ENCODE data around the gene CNGA3.

CNGA3 gene

DNA sequence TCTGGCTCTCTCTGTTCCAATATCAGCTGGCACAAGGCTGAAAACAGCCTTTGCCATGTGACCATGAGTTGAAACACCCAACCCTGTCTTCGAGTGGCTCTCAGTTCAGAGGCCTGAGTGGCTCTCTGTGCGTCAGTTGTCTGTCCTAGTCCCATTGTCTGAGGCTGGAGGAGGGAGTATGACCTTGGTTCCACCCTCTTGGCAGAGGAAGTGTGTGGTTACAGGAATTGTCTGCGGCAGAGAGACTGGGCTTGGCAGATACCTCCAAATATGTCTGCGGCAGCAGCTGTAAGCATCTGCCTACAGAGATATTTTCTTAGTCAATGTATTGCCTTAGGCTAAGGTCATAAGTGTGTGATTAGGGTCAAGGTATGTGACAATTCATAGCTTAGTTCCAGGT lies 32.6 kb downstream of the CNGA3 start:
- DNase-seq = no peak

DNA sequence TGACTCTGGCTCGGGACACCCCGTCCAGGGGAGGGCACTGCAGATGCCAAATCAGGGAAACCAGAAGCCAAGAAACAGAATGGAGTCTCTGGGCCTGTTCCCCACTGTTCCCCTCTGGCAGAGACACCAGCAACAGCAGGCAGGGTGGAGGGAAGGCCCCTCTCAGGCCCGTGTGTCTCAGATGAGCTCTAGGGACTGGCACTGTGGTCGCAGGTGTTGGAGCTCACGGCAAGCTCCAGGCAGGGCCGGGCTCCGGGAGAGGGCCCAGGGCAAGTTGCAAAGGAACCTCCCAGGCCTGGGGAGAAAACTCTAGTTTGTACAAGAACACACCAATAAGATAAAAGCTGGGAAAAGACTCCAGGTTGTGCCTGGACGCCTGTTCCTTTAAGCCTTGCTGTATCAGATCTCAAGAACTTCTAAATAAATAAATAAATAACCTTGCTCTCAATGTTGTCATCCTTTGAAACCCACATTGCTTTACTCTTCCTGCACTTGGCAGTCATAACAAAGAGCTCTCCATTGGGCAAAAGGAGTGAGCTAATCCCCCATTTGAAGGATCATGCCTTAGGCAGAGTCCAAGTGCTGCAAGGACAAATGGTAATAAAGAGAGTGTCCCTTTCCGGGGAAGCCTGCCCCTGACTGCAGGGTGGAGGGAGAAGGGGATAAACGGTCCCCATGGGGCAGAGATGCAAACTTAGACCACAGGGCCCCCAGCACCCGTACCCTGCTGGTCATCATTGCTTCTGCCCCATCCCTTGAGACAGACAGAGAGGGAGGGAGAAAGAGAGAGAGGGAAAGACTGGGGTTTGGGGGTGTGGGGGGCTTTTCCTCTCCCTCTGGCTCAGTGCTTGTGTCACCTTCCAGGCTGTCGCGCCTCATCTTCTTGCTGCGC lies 33.3 kb downstream of the CNGA3 start:
- no peak for DNase-seq

DNA sequence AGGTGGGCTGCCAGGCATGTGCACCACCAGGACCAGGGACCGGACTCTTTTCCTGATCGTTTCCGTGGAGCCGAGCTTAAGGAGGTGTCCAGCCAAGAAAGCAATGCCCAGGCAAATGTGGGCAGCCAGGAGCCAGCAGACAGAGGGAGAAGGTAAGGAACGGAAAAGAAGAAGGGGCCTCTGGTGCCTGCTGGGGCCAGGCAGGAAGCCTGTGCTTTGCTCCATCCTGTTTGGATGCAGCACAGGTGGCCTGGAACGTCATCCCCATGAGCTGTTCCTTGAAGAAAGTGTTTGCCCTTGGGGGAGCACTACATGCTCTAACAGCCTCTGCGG lies 33.9 kb downstream of the CNGA3 start:
- DNase-seq = no peak

DNA sequence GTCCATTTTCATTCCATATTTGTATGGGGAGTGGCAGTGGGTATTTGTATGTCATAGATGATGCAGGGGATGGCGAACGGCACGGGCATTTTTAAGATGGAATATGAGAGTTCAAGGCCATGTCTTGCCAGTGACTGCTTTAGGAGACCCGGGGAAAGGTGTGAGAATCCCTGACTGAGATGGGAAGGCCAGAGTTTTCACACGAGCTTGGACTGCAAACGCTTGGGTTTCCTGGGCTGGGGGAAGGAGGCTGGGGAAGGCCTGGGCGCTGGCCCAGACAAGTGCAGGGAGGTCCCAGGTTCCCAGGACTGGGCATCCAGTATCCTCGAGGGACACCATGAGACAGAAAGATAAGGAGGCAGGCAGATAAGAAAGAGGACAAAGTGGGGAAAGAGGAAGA lies 35.2 kb downstream of the CNGA3 start:
- DNase-seq = no peak

DNA sequence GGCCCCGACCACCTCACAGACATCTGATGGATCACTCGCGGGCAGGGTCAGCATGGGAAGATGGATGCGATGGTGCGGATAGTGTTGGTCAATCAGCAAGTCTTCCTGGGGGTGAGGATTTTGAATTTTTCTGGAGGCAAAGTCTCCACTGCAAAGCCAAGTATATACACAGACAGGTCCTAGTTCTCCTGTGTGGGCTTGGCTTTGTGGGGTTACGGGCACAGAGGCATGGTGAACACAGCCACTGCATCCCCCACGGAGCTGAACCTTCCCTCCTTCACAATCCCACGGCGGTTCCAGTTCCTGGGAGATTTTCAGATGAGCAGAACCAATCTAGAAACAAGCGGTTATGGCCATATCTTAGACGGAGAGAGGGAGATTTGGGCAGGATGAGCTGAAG lies 35.8 kb downstream of the CNGA3 start:
- no peak for DNase-seq

DNA sequence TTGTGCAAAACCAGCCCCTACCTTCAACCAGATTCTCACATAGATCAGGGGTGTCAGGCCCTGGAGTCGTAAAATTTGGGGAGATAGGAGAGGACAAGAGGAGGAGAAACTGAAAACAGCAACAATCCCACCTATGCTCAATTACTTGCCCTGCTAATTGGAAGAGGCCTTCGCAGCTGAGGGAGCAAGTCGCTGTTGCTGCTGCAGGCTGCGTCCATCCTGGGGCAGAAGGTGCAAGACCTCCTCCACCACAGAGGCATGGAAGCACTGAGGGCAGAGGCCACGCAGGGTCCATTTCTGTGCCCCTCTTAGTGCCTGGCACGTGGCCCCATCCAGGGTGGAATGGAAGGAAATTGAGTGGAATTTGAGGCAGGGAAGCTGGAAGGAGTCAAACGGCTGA lies 36.5 kb downstream of the CNGA3 start:
- no peak for DNase-seq

DNA sequence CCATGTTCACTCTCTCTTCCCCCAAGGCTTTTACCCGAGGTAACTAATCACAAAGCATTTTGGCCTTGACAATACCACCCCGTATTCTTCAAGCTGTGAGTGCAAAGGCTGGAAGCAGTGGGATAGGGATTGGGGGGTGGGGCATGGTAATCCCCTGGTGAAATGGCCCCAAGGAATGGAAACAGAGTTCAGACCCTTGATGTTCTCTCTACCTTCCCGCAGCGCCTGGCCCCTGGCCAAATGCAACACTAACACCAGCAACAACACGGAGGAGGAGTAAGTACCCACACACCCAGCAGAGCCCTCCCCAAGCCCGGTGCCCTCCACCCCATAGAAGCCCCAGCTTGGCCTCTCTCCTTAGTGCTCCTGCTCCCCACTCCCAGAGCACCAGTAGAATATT lies 36.9 kb downstream of the CNGA3 start:
- no peak for DNase-seq

DNA sequence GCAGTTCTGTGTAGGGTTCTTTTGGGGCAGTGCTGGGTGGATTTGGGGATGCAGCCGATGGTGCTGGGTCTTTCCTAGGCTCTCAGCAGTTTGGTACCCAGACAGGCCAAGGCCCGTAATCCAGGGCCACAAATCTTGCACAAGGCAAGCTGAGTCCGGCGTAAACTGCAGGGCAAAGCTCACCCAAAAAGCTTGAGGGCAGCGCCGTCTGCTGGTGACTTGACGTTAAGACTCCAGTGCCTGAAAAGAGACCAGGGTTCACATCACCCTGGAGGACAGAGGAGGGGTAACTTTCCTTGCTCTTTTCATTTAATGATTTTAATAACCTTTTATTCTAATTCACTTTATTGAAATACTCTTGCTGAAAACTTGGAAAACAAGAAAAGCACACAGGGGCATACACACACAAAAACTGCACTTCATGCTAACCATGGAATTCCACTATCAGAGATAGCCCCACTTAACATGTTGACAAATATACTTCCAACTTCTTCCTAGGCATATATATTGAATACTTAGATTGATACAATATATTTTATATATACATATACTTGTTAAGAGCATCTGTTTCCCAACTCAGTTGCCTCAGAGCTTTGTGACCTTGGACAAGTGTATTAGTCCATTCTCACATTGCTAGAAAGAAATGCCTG lies 38.9 kb downstream of the CNGA3 start:
- peak; percentile 72 to 73 for DNase-seq

DNA sequence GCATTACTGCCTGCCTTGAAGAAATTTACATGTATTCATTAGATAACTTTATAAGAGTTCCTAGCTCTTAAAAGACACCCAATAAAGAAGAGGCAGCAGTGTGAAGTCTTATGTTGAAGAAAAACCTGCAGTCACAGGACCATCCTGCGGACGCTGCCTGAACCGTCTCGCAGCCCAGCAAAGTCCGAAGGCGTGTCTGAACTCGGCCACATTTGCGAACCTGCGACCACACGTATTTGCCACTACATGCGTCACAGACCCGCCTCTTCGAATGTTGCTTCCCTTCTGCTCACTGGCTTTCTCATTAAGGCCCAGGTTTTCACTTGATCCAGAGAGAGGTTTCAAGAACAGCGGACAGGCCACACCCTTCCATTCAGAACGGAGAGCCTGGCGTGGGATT lies 41.2 kb downstream of the CNGA3 start:
- DNase-seq = no peak

DNA sequence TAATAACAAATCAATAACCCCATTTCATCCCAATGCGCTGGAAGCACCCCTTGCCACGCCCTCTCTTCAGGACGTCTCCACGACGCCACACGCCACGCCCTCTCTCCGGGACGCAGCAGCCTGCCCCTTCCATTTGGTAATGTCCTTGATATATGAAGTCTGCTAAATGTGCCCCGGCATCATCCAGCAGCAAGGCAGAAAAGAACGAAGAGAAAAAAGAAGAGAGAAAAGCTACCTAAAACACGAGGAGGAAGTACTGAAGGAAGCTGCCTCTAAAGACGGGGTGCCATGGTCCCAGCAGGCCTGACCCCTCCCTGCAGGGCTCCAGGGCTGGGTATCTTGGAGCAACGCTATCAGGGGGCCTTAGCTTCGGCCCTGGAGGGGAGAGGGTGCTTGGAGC lies 41.8 kb downstream of the CNGA3 start:
- no peak for DNase-seq

DNA sequence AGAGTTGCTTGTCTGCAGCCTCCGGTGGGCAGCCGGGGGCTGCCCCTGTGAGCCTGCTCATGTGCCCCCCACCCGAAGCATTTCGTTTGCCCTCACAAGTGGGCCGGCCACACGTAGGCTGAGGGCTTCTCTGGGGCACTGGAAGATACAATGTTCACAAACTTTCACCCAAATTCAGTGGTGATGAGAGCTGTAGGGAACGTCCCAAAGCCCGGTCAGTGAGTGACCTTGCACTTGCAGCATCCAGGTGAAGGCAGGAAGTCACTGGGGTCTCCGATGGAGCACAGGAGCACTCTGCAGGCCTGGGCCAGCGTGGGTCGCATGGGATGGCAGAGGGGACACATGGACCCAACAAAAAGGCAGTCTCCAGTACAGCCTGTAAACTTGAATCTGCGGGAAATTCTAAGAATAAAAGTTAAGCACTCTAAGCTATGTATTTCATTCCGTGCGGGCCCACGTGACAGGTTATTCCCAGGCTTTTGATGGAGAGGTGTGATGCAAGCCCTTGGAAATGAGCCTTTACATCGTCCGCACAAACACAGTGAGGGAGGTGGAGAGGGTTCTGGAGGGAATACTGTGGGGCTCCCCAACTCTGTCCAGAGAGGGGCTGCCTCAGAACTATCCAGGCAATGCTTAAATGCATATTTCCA lies 42.5 kb downstream of the CNGA3 start:
- no peak for DNase-seq

DNA sequence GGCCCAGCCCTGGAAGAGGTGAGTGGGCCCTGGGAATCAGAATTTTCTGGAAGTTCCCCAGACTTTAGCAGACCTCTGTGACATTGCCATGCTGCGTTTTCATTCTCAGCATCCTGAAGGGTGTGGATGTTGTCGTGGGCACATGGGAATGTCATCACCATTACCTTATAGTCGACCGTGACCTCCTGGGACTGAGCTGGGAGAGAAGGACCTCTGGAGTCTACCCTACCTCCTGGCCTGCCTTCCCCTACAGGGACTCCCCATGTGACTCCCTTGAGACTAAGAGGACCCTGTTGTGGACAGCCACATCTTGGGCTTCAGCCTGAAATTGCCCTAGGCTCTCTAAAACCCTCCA lies 43.0 kb downstream of the CNGA3 start:
- no peak for DNase-seq

DNA sequence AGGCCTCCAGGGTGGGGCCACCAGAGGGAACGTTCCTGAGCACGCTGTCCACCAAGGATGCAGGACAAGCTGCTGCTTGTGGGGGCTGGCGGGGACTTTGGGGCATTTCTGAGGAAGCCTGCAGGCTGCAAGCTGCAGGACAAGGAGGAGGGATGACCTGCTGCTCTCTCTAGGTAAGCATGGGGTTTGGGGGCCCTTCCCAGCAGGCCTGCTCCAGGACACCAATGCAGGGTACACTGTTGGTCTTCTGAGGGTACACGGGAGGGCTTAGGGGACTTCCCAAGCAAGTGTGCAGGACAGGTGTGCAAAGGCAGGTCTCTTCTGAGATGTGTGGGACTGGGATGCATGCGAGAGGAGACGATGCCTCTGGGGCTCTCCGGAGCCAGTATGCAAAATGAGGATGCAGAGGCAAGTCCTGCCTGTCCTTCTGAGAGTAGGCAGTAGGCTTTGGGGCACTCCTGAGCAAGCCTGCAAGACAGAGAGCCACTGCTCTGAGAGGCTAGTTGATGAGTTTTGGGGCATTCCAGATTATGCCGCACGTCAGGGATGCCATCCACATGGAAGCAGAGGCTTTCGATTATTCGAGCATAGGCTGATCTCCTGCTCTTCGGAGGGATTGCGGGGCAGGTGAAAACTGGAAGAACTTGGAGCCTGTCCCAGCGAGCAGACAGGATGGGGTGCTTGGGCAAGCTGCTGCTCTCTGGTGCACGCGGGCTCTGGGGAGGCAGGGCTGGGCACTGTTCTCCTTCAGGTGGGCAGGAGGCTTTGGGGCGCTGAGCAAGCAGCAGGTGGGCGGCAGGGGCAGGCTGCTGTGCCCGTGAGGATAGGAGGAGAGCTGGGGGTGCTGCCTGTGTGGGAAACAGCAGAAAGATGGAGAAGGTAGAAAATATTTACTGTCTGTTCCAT lies 44.6 kb downstream of the CNGA3 start:
- DNase-seq = no peak

DNA sequence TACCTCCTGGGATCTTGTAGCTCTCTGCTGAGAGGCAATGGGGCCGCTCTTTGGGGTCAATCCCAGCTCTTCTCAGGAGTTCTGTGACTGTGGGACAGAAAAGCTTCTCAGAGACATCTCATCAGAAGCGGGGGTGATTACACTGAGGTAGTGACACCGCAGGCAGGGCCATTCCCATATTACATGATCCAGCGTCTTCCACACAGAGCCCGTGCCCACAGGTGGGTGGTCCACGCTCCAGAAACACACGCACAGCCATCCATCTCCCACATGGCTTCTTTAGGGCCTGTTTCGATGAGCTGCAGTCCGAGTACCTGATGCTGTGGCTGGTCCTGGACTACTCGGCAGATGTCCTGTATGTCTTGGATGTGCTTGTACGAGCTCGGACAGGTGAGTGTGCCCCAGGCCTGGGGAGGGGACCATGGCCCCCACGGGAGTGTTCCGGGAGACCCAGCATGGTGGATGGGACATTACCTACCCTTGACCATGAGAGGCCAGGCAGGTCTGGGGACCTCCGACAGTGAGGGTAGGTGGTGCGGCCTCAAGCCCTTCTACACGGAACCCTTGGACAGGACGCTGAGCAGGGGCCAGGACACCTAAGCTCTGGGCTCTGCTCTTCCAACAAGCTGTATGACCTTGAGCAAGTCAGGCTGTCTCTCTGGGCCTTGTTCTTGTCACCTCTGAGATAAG lies 45.5 kb downstream of the CNGA3 start:
- no peak for DNase-seq

DNA sequence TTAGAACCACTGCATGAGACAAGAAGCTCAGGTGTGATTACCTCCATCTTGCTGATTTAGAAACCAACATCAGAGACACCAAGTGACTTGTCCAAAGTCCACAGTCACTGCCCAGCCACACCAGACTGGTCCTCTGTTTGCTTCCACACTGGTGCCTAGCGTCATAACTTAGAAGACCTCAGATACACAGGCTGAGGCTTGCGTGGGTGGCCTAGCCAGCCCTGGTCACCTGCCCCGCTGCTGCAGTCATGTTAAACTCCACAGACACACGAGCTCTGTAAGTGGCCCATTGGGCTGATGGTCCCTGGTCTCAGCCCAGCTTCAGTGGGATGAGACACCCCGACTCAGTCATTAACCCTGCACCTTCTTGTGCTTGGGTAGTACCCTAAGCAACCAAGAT lies 47.1 kb downstream of the CNGA3 start:
- no peak for DNase-seq

DNA sequence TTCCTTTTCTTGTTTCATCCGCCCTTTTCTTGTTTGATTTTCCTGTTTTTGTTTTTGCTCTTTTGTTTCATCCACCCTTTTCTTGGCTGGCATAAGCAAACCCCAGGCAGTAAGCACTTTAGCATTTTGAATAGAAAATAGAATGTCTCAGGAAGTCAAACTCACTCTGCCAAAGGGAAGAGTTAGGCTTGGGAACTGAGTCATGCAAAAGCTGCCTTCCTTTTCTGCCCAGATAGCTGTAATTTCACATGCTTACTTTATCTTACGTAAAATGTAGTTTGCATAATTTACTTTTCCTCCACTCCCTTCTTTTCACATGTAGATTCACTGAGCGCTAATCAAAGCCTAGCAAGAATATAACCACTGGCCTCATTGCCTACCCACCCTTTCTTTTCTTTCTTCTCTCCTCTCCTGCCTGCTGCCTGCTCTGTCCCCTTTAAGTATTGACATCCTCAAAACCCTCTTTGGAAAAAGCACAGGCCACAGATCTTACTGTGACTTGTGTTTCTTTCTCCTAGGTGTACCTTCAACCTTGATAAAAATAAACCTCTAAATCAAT lies 48.4 kb downstream of the CNGA3 start:
- no peak for DNase-seq

DNA sequence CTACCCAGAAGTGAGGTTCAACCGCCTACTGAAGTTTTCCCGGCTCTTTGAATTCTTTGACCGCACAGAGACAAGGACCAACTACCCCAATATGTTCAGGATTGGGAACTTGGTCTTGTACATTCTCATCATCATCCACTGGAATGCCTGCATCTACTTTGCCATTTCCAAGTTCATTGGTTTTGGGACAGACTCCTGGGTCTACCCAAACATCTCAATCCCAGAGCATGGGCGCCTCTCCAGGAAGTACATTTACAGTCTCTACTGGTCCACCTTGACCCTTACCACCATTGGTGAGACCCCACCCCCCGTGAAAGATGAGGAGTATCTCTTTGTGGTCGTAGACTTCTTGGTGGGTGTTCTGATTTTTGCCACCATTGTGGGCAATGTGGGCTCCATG lies 49.7 kb downstream of the CNGA3 start:
- DNase-seq = no peak

DNA sequence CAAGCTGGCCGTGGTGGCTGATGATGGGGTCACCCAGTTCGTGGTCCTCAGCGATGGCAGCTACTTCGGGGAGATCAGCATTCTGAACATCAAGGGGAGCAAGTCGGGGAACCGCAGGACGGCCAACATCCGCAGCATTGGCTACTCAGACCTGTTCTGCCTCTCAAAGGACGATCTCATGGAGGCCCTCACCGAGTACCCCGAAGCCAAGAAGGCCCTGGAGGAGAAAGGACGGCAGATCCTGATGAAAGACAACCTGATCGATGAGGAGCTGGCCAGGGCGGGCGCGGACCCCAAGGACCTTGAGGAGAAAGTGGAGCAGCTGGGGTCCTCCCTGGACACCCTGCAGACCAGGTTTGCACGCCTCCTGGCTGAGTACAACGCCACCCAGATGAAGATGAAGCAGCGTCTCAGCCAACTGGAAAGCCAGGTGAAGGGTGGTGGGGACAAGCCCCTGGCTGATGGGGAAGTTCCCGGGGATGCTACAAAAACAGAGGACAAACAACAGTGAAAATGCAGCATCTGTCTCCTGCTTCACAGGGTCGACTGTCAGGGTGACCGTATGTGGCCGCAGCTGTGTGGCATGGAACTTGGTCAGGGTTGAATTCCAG lies 50.6 kb downstream of the CNGA3 start:
- no peak for DNase-seq

DNA sequence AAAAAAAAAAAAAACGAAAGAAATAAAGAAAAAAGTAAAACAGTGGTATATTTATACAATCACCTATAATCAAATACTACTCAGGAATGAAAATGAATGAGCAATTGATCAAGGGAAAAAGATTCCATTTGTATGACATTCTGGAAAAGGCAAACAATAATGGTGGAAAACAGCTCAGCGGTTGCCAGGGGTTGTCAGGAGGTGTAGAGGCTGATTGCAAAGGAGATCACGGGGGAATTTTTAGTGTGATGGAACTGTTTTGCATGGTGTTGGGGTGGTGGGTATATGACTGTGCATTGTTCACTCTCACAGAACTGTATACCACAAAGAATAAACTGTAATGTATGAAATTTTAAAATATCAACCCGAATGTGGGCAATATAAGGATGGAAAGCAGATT lies 52.9 kb downstream of the CNGA3 start:
- no peak for DNase-seq

DNA sequence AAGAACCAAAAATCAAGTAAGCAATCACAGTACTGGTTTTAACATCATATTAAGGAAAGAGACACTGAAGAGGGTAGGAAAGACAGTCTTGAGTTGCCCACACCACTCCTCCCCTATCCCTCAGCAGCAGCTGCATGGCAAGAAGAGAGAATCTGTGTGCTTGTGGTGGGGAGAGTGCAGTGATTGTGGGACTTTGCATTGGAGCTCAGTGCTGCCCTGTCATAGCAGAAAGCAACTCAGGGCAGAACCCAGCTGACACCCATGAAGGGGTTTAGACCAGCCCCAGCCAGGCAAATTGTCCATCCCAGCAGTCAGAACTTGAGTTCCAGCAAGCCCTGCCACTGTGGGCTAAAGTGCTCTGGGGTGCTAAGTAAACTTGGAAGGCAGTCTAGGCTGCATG lies 57.6 kb downstream of the CNGA3 start:
- DNase-seq = no peak

DNA sequence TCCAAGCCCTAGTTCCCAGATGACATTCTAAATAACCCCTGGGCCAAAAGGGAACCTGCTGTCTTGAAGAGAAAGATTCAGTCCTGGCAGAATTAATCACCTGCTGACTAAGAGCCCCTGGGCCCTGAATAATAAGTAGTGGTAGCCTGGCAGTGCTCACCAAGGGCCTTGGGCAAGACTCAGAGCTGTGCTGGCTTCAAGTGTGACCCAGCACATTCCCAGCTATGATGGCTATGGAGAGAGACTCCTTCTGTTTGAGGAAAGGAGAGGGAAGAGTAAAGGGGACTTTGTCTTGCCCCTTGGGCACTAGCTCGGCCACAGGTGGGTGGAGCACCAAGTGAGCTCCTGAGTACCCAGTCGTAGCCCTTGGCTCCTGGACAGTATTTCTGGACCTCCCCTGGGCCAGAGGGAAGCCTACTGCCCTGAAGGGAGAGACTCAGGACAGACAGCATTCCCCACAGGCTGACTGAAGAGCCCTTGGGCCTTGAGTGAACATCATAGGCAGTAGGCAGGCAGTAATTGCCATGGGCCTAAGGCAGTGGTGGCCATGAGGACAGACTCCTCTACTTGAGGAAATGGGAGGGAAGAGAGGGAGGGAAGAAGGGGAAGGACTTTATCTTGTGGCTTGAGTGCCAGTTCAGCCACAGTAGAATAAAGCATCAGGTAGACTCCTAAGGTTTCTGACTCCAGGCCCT lies 58.4 kb downstream of the CNGA3 start:
- DNase-seq = no peak
